NCI-H2196 treated with DMSO at 0.1 percent for 48 hours (cell line): Measurements from ENCODE around the gene POGLUT2.

Experiments
- DNase-seq: peaks from one replicate; lab custom pipeline; 2025; ENCODE audit not compliant: unreplicated experiment; lab: John Stamatoyannopoulos, UW

POGLUT2 gene

DNA sequence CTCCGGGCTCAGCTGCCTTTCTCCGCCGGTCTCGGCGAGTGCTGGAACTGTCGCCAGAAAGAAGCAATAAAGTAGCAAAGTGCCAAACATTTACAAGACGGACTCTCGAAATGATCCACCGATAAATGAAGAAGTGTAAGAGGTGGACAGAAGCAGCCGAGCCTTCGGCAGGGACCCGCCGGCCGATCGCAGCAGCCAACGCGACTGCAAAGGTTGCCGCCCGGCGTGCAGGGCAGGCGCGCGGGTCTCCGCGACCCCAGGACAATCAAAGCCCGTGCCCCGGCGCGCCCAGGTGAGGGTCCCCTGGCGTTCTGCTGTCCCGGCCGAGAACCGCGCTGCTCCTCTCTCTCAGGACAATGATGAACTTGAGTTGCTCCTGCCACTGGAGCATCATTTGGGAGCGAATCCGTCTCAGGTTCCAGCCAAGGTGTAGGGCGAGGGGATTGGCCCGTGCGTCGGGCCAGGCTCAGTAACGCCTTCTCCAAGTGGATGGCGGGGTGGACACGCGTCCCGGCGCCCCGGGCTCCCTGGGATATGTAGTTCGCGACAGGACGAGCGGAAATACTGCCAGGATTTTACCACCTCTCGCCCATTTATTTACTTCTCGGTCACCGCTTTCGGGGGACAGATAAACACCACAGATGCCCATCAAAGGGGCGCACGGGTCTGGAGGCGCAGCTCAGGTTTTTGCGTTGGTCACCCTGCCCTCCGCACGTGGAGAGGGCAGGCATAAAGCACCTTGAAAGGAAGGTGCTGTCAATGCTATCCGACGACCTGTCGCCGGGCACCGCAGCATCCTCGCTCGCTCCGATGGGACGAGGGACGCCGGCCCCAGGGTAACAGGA, at the start of gene POGLUT2, which contains the start of gene BIVM:
POGLUT2 (minus strand) TSS at position 396 of the 845 bp plus-strand sequence; CDS start at position 90, 306 bp downstream.
BIVM (plus strand) TSS at position 539 of the 845 bp plus-strand sequence. CDS start 8,149 bp downstream, outside the sequence.
- peak; percentile 33 for DNase-seq

DNA sequence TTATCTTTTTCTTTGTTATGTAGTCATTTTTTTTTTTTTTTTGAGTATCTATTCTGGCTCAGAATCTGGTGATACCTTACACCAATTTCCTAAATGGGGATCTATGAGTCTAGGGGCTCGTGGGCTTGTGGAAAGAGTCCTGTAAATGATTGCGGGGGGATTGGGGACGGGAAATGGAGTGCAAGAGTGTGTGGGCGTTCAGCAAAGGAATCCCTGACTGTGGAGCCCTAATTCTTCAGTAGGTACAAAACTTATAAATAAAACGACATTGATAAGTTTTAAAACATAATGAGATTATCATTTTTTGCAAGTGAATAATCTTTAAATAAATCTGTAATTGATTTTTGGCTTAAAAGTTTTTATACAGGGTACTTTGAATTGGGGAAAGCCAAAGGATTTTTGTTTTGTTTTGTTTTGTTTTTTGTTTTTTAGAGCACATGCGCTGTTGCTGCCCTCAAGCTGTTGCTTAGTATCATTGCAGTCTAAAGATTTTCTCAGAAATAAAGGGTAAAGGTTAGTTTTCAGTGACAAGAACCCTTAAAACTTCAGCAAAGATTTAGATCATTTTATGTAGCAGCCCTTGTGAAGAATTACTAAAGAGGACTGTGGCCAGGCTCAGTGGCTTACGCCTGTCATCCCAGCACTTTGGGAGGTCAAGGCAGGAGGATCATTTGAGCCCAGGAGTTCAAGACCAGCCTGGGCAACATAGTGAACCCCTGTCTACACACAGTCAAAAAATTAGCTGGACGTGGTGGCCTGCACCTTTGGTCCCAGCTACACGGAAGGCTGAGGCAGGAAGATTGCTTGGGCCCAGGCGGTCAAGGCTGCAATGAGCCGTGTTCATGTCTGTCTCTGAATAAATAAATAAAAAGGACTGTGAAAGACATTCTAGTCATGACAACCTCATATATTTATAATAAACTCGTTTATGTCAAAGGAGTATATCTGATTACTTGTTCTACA, 48.8 kb upstream of the POGLUT2 start:
- DNase-seq, result peak; percentile 22

DNA sequence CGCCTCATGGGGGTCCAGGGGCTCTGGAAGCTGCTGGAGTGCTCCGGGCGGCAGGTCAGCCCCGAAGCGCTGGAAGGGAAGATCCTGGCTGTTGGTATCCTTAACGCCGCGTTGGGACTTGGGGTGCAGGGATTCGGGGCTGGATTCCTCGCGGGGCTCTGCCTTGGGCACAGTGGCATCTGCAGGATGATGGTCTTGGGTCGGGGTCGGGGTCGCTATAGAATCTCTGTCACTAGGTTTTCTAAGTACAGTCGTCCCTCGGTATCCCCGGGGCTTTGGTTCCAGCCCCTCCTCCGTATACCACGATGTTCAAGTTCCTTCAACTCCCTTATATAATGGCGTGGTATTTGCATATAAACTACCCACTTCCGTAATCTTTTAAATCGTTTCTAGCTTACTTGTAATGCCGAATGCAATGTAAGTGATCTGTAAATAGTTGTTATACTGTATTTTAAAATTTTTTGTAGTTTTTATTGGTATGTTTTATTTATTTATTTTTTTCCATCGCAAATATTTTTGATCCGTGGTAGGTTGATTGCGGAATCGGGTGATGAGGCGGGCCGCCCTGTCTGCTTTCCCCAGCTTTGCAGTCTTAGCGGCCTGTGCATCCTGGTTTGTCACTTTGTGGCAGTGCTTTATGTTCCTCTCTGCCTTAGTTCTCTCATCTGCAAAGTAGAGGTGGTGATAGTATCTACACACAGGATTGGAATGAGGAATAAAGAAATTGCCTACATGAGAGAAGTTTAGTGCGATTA, 47.7 kb upstream of the POGLUT2 start:
- no peak for DNase-seq

DNA sequence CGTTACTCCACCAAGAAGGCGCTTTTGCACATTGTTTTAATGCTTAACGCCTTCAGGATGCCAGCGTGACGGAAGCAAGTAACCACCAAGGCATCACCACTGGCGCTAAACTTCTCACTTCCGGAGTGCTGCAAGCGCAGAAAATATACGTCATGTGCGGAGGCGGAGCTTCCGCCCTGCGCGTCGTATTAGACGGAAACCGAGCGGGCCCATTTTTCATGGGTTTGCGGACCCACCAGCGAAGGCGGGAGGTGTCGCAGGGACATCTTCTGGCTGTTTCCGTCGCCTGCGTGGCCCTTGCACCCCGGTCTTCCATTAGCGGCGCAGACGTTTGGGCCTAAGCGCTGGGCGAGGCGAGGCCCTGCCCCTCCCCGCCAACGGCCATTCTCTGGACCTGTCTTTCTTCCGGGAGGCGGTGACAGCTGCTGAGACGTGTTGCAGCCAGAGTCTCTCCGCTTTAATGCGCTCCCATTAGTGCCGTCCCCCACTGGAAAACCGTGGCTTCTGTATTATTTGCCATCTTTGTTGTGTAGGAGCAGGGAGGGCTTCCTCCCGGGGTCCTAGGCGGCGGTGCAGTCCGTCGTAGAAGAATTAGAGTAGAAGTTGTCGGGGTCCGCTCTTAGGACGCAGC, 47.0 kb upstream of the POGLUT2 start, which contains the start of gene ERCC5:
ERCC5 (plus strand) TSS at position 403 of the 631 bp plus-strand sequence. CDS start 235 bp downstream, outside the sequence.
- DNase-seq, result peak; percentile 50

DNA sequence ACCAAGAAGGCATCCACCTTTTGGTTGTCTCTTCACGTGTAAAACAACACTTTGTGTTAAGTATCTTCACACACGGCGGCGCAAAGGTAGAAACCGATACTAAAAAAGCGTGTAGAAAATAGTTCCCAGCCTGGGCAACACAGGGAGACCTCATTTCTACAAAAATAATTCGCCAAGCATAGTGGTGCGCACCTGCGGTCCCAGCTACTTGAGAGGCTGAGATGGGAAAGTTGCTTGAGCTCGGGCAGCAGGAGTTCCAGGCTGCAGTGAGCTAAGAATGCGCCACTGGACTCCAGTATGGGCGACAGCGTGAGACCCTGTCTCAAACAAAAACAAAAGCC, 46.5 kb upstream of the POGLUT2 start:
- no peak for DNase-seq

DNA sequence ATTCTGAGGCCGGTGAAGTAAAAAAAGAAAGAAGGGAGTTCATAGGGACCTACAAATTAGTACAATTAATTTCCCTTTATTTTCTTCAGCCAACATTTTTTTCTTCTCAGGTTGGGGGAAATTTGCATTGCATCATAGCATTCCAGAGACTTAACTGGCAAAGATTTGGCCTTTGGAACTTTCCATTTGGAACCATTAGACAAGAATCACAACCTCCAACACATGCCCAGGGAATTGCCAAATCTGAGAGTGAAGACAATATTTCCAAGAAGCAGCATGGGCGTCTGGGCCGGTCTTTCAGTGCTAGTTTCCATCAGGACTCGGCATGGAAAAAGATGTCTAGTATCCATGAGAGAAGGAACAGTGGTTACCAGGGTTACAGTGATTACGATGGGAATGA, 40.7 kb upstream of the POGLUT2 start:
- no peak for DNase-seq

DNA sequence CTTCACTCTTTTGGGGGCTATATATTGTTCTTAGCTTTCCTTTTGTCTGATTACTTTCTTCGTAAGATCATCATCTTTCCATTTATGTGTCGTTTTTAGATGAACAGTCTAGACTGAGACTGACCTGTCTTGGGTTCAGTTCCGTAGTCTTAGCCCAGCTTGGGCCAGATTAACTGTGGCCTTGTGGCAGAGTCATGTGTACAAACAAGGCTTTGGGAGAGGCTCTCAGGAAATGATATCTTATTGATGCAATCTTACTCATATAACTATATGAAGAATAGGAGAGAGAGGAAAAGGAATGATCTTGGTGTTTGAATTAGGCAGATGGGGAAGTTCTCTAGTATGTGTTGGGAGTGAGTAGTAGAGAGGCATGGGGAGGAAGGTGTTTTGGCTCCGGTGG, 40.2 kb upstream of the POGLUT2 start:
- DNase-seq, result no peak

DNA sequence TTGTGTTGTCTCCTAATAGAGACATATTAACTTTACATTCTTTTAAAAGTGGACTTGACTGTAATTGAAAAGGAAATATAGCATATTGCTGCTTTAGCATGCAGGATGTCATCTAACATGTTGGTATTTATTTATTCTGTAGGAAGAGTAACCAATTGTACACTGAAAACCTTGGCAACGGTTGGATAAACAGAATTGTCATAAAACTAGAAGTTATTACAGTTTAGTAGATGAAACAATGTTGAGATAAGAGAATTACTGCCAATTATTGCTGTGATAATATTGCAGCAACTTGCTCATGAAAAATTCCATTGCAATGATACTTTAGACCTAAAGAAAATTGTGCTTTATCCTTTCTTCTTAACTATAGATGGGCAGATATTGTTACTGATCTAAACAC, 39.5 kb upstream of the POGLUT2 start:
- no peak for DNase-seq

DNA sequence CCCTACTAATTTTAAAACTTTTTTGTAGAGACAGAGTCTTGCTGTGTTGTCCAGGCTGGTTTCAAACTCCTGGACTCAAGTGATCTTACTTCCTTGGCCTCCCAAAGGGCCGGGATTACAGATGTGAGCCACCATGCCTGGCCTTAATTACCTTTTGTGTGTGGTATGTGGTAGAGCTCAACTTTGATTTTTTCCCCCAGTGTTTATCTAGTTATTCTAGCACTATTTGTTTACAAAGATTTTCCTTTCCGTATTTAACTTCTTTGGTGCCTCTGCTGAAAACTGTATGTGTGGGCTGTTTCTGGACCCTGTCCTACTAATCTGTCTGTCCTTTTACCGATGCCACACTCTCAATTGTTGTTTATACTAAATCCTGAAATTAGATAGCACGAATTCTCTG, 37.7 kb upstream of the POGLUT2 start:
- no peak for DNase-seq

DNA sequence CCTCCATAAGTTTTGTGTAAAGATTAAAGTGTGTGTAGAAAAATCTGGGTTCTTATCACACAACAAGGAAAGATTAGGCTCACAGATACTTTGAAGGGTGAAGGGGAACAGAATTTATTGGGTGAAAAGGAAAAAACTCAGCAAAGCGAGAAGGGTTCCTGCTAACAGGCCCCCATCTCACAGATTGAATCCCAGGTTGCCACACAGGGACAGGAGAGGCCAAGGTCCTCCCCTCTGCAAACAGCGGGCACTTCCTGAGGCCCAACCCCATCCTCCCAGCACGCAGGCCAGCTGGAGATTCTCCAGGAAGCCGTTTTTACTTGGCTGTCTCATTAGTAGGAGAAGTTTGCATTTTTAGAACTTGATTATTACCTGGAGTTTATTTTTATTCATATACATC, 31.9 kb upstream of the POGLUT2 start:
- no peak for DNase-seq

DNA sequence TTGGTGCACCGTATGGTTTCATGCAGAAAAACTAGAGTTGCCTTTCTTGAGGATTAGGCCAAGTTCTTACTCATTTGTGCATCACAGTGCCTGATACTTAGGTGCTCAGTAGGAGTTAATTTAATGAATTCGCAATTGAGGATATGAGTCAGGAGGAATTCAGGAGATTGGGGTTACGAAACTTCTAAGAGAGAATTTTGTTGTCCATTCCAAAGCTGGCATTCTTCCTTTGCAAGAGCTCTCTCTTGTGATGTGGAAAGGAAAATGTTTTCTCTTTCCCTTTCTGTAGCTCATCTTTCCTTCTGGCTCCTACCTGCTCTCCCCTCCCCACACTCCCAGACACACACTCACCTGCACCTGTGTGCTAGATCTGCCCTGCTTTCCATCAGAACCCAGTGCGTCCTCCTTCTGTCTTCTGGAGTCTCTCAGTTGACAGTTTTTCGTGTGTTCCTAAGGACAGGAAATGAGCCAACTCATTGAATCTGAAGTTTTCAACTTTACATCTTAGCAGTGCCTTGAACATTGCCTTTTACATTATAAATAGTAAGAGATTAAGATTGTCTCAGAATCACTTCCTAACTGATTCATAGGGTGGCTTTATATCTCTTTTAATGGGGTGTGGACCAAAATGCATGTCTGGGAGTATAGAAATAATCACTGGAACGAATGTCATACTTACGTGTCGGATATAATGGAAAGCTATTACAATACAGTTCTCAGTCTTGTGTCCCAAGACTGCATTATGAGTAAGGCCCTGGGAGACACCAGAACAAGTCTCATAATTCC, 27.3 kb upstream of the POGLUT2 start:
- DNase-seq, result no peak

DNA sequence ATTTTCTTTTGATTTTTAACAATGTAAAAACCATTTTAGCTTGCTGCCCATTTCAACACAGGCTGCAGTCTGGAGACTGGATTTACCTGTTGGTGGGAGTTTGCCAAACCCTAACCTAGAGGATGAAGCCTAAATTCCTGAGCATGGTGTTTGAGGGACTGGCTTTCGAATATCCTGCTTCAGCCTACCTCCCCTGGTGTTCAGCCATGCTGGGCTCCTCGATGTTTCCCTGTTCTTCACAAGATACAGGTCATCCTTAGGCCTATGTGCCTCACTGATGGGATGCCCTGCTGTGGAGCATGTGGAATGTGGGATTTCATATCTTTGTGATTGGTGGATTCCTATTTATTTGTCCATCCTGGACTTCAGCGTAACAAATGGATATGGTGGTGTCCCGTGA, 26.6 kb upstream of the POGLUT2 start:
- no peak for DNase-seq

DNA sequence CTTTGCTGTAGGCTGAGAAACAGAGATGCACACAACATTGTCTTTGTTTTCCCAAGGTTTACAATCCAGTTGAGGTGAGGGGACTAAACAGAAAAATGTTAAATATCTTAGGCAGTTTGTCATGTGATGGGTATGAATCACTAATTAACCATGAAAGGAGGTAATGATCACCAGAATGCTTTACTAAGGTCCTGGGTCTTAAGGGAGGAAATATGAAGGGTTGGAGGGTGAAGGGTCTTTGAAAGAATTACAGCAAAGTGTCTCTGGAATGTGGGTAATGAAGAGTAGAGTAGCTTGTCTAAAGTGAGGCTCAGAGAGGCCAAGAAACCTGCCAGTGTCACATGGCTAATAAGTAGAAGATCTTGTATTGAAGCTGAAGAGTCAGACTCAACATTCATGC, 19.1 kb upstream of the POGLUT2 start:
- no peak for DNase-seq

DNA sequence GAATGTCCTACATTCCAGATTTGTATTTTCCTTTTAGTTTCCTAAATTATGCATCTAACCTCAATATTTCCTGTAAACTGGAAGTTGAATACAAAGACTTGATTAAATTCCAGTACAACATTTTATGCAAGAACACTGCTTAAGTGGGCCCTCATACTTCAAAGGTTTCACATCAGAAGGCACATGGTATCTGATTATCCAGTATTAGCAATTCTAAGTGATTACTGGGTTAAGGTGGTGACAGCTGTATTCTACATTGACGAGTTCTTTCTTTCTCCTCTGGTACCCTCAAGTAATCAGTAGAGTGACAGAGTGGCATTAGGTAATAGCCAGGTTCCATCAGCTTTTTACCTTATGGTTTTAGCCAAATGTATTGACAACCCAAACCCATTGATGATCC, 18.5 kb upstream of the POGLUT2 start:
- DNase-seq, result no peak

DNA sequence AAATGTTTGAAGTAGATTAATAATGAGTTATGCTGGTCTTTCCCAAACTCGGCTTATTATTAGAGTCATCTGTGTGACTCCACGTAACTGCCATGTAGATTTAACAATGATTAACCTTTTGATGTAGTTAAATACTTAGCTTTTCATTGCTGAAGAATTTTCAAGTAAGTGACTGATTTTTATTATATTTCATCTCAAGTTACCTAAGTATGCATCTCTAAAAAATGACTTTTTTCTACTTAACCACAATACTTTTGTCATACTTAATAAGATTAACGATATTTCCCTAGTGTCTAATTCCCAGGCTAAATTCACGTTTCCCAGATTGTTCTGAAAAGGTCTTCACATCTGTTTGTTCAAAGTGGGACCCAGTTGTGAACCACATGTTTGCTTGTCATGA, 17.9 kb upstream of the POGLUT2 start:
- no peak for DNase-seq

DNA sequence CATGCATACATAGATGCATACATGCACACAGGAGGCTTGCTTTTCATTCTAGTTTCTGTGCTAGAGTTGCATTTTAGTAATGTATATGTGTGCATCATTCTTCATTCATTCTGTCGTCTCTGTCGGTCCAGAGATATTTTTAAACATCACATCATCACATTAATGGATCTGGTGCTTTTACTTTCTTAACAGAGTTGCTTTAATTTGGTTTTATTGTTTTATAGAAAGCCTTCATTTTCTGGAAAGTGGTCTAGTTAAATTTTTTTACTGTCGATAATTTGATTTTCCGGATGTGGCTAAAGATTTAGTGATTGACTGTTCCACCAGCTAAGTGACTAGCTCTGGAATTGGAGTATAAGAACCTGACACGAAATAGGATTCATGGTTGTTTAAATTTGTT, 17.0 kb upstream of the POGLUT2 start:
- no peak for DNase-seq

DNA sequence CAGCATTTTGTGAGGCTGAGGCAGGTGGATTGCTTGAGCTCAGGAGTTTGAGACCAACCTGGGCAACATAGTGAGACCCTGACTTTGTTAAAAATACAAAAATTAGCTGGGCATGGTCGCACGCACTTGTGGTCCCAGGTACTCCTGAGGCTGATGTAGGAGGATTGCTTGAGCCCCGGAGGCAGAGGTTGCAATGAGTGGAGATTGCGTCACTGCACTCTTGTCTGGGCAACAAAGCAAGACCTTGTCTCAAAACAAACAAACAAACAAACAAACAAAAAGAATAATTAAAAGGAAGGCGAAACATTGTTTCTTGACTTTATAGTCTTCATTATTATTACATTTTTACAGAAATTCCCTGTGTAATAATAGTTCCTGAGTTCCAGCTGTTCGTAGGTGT, 16.0 kb upstream of the POGLUT2 start:
- no peak for DNase-seq

DNA sequence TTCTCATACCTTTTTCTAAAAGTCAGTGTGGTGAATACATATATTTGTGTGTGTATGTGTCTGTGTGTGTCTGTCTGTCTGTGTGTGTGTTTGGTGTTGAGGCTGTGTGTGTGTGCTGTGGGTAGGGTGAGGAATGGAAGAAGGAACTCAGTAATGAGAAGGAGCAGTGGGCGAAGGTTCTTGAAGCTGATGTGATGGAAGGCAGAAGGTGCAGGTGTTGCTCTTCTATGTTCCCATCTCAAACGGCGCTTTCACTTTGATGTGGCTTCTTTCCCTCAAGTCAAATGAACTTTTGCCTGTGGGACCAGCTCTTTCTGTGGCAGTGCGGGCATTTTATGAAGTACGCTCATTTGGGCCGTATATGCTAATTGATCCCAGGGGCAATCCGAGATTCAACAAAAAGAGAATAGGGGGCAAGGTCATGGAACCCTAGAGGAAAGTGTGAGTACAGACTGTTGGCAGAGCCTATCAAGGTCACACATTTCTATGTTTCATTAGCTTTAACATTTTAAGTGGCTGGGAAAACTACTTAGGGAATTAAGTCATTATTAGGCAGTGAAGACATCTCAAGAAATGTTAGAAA, 15.3 kb upstream of the POGLUT2 start:
- DNase-seq, result no peak

DNA sequence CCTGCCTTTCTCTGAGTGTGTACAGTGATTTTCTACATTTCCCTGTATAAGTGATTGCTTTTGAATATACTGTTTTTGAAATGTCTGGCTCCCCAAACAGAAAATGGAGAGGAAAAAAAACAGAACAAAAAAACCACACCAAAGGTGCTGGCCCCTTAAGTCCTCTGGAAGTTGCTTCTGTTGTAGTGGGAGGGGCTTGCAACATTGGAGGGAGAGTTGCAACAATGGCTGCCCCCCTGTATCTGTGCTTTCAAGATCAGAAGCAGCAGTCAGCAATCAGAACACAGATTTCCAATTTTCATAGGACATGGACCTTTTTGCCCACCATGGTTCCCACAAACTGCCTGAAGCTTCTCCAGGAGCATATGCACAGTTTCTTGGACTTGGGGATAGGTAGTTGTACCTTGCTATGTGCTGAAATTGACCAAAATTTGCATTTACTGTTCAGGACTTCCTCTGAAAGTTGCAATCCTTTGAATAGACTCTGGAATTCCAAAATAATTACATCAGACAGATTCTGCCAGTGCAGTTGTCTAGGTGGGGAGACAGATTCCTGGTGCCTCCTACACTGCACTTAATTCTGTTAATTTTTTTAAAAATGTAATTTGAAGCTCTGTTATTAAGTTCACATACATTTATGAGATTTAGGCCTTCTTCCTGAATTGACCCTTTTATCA, 14.0 kb upstream of the POGLUT2 start:
- no peak for DNase-seq
